GM18526 (cell line): ENCODE data around the gene AKT3.
A peak's percentile ranks its signal among the peaks of the same experiment; 100 is the strongest.

Experiments used
- POLR2A ChIP-seq: IDR thresholded peaks from 3 replicates; pipeline ENCODE4 v1.6.1; 2011; ENCODE audit not compliant: insufficient read length; ENCODE audit errors: extremely low read depth

AKT3 gene

DNA sequence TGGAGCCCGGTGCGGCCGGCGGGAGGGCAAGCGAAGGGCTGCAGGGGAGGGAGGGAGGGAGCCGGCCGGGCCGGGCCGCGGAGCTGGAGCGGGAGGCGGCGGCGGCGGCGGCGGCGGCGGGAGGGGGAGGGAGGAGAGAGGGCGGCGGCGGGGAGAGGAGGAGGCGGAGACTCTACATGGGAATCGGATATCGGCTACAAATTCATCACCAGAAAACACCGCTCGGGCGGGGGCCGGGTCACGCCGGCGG, at the start of gene AKT3:
TSS of gene AKT3 (minus strand) at position 42 of the 250 bp plus-strand sequence. CDS start 7,073 bp downstream, outside the sequence.
- no peak for TF ChIP-seq POLR2A

DNA sequence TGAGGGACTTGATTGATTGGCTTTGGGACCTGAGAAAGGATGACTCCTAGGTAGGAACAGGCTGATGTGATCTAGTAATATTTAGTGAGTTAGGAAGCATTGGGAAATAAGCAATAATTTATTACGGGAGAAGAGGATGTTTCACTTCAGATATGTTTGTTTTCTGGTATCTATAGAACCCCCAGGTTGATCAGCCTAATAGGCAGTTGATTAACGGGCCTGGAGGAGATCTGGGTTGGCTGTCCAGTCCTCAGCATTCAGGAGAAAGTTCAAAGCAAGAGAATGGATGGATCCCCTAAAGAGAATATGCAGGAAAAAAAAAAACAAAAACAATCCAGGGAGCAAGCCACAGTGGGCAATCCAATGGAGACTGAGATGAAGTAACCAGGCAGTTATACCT, 48.2 kb upstream of the AKT3 start:
- TF ChIP-seq POLR2A, result no peak

DNA sequence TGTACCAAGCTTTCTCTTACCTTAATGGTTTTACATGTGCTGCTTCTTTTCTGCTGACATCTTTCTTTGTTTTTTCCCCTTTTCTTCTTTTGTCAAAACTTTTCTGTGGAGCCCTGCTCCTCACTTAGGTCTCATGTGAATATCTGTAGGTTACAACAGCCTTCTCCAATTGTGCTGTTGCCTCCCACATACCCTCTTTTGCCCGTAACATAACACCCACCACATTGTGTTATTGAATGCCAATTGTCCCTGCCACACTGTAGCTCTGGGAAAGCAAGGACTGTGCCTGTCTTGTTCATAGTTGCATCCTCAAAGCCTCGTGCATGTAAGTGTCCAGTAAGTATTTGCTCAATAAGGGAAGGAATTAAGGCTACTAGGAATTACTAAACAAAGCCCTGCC, 46.3 kb upstream of the AKT3 start:
- no peak for TF ChIP-seq POLR2A

DNA sequence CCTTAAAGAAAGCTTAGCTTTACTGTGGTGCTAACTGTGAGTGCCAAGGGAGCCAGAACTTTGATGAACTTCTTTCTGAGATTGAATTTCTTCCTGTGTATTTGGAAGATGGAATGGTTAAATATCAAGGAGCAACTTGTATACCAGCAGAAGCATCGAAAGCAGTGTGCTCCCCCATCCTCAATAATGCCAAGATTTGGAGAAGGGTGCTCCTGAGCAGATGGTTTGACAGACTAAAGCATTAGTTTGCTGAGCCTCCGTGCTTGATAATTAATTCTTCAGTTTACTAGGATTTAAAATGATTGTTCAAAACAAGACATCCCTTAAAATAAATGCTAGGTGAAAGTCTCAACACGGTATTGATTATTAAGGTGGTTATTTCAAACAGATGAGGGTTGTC, 42.4 kb upstream of the AKT3 start:
- no peak for TF ChIP-seq POLR2A

DNA sequence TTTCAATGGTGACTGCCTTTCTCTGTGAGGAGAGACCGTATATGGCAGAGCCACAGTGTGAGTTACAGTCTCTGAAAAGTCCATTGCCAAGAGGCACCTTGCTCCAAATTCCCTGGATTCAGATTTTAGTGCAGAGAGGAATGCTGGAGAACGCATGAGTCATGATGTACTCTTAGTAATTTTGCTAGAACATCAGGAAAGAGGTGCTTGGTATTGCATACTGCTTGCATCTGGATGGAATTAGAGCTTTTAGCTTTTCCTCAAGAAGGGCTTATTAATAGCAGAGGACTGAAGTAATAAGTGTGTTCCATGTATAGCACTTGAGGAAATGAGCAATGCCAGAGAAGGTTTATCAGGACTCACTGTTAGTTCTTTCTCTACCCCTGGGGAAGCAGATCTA, 40.5 kb upstream of the AKT3 start:
- TF ChIP-seq POLR2A, result no peak

DNA sequence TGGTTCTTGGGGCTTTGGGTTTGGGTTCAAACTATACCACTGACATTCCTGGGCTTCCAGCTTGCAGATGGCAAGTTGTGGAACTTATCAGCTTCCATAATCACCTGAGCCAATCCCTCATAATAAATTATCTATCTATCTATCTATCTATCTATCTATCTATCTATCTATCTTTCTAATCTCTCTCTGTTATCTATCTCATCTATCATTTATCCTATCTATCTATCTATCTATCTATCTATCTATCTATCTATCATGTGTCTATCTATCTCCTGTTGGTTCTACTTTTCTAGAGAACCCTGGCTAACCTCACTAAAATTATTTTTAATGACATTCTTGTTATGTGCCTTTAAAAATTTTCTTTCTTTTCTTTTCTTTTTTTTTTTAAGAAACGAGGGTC, 35.8 kb upstream of the AKT3 start:
- no peak for TF ChIP-seq POLR2A

DNA sequence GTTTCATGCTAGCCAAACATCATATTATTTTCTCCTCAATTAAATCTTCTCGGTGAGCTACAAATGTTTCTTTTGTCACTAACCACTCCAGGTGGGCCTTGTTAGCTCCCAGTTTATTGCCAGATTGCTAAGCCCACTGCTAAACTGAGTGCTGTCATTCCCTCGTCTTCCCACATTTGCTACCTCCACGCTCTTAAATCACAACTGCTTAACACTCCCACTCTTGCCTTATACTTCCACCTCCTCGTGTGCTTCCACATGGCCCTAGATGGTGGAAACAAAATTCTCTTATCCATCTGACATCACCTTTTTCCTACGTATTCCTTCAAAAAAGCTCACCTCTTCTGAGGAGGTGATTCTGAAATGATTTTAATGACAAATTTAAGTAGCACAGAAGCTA, 34.6 kb upstream of the AKT3 start:
- TF ChIP-seq POLR2A, result no peak

DNA sequence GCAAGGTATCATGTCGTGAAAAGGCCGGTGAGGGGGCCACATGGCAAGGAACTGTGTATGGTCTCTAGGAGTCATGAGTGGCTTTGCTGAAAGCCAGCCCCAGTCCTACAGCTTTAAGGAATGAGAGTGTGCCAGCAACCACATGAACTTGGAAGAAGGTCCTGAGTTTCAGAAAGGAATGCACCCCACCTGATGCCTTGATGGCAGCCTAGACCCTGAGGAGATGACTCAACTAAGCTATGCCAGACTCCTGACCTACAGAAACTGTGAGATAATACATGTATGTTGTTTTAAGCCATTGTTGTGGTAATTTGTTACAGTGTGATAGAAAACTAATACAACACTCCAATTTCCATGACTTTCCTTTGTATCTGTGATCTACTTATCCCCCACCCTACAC, 33.5 kb upstream of the AKT3 start:
- no peak for TF ChIP-seq POLR2A

DNA sequence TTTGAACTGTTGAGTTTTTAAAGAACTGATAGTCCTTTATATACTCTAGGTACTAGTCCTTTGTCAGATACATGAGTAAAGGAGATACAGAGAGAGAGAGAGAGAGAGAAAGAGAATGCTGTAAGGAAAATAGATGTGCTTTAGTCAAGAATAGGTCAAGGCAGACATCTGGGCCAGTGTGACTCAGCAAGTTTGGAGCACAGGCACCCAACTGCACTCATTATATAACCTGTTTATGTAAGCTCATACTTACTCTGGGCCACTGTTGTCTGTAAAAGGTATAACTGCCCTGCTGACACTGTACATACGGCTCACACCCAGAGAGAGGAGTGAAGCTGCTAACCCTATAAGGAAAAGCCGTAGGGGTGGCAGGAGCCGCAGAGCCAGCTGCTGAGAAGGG, 32.2 kb upstream of the AKT3 start:
- no peak for TF ChIP-seq POLR2A

DNA sequence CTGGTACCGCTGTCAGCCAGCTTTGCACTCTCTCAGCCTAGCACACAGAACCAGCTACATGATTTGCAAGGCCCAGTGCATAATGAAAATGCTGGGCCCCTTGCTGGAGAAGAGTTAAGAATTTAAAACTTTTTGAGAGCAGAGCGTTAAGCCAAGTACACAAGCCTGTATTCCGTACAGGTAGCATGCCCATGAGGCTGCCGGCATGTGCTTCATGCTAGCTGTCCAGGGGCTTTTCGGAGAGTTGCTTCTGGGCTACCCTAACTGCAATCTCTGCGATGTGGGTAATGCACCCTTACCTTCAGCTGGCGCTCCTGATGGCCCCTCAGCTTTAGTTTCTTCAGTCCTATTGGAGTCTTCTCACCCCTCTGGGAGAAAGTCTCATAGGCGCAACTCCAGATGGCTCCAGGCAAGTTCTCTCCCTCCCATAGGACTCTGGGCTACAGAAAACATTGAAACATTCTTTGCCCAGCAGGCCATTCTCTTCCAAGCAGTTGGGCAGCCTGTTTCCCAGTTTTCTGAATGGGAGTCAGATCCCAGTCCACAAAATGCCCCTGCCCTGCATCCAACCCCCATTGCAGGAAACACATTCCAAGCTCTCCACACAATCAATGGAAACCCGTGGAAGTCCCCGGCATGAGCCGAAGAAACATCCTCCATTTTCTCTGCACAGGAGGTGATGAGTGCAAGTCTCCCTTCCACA, 5.7 kb upstream of the AKT3 start:
- TF ChIP-seq POLR2A, result no peak

DNA sequence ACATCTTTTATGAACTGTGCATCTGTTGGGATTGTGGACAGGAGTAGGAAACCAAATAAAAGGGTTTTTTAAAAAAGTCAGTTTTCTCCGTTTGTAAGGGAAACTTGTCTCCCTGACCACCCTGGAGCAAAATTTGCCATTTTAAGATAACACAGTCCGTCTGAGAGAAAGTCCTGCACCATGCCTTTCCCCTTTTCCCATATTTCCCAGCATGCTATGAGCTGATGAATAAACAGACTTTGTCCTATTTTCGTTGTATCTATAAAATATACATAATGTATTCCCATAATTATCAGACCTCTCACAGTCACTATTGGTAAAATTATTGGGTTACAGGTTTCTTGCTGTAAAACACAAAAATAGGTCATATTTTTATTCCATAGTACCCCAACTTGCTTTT, 1.7 kb upstream of the AKT3 start:
- no peak for TF ChIP-seq POLR2A

DNA sequence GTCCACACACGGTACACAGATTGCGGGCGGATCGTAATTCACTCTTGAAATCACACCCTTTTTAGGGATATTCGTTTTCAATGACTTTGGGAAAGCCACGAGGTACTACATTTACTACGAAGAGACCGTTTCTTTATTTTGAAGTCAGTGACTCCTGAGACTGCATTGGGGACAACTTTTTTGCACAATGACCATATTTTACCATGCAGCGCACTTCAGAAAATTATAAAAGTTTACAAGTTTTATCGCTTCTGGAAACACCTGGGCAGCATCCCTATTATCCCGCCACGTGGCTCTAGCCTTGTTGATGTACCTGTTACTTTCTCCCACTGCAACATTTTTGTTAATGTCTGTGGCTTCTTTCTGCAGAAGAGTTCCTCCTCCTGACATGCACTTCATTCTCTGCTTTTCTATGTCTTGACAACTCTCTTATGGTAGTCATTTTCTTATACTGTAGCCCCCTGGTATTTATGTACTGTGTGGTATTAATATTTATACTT, 1.3 kb upstream of the AKT3 start:
- TF ChIP-seq POLR2A, result no peak

DNA sequence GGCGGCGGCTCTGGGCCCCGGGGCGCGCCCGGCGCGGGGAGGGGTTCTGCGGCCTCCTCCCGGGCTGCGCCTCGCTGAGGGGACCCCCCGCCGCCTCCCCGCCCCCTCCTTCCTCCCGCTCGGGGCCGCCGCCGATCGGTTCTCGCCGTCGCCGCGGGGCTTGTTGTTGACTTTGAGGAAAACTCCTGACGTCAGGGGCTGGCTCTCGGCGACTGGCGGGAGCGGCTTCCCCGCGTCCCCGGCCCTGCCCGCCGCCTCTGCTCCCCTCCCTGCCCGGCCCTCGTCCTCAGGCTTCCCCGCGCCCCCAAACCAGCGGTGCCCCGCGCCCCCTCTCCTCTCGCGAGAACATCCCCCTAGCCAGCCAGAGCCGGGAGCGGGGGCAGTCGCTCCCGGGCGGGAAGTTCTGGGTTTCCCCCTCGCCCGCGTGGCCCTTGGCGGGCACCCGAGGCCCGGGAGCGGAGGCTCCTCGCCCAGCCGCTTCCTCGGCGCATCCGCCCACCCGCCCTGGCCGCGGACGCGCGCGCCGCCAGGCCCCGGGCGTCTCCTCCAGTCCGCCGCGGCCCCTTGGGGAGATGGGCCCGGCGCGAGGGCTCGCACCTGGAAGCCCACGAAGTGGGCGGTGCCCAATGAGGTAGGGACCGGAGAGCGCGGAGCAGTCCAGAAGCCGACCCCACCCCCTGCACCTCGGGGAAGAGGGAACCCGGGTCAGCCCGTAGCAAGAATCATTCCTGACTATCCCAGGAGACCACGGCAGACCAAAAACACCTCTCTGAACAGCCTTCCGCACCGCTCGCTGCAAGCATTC, 611 bp upstream of the AKT3 start:
- TF ChIP-seq POLR2A, result peak; percentile 45

DNA sequence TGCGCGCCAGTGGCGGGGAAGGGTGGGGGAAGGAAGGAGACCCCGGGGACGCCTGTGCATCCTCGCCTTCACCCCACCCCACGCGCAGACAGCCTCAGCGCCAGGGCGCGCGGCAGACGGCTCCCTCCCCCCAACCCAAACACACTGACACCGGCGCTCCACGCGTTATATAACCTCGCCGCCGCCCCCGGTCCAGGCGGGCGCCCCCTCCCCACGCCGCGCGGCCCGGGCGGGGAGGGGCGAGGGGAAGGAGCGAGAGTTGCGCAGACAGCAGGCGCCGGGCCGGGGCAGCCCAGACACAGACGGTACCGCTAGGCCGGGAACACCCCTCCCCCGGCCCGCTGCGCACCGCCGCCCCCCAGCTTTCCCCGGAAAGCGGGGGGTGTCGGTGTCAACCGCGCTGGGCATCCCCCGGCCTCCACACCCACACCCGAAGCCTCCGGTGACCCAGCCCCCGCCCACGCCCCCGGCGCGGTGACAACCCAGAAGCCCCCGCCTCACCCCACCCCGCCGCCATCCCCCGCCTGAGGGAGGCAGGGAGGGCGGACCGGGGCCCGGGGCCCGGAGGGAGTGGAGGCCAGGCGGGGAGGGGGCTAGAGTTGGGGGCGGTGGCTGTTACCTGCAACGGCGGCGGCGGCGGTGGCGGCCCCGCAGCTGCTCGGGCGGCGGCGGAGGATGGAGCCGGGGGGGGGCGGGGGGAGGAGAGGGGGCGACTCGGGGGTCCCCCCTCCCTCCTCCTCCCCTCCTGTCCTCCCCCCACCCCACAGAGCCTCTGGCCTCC, 432 bp downstream of the AKT3 start:
- no peak for TF ChIP-seq POLR2A

DNA sequence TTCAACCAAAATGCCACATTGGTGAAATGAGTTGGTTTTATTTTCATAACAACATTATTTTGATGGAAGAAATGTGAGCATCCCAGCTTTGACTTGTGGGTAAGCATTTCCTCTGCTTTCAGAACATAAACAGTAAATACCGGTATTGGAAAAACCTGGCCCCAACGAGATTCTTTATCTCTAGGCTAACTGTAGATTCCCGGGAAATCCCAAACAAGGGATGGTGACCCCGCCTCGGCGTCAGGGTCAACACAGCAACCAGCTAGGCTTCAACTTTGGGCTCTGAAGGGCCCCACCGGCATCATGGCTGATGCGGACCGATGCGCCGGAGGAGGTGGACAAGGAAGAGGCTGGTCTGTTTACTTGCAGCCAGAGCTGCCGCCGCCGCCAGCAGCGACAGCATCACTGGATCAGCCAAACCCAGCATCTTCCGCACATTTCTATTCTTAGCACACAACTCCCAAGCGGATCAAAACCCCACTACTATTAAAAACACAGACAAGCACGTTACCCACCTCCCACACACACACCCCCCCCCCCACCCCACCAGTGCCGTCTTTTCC, 1.1 kb downstream of the AKT3 start:
- TF ChIP-seq POLR2A, result no peak
